Astrocyte of the cerebellum (primary cell): Measurements from ENCODE around the gene P4HA1.
"Not testable (repeated sequence)": the region's sequence is repeated elsewhere in the genome, so short reads cannot be mapped to it uniquely, and the experiment has no call there.

Experiments used
- DNase-seq: peaks from one replicate; pipeline ENCODE4 v3.0.0-alpha.2; 2011; ENCODE audit warnings: low read depth
- H3K4me3 ChIP-seq: 2 replicates; pipeline ENCODE4 v1.5.1; 2011; ENCODE audit warnings: mild to moderate bottlenecking, low read depth, low read length, moderate library complexity
- CTCF ChIP-seq: IDR thresholded peaks from 2 replicates; pipeline ENCODE4 v1.5.1; 2012; ENCODE audit warnings: low read length, low read depth, moderate library complexity, mild to moderate bottlenecking; ENCODE audit errors: missing control alignments
- in situ Hi-C: cut with HindIII; loops from 2 replicates; pipeline ENCODE4 v1.10.0; 2017; ENCODE audit warnings: low sequenced_read_pairs

The P4HA1 gene

GRCh38 chr10:73032536-73032935 is 64.1 kb downstream of the P4HA1 start:
- no peak overlapping the region for H3K4me3 ChIP-seq
- in situ Hi-C loops = no loop called here
- no peak for TF ChIP-seq CTCF
- DNase-seq = no peak

- in situ Hi-C loops, DNase-seq, H3K4me3 ChIP-seq: not testable (repeated sequence)
Observed at GRCh38 chr10:73026623-73027022, 70.0 kb downstream of the P4HA1 start.

- H3K4me3 ChIP-seq, in situ Hi-C loops: not testable (repeated sequence)
Observed at GRCh38 chr10:73023455-73024070, 73.1 kb downstream of the P4HA1 start.

GRCh38 chr10:73022961-73023360 is 73.7 kb downstream of the P4HA1 start:
- in situ Hi-C loops, H3K4me3 ChIP-seq, DNase-seq: not testable (repeated sequence)

More at GRCh38 chr10:73023455-73024070, 73.1 kb downstream of the P4HA1 start:
- DNase-seq = not testable (repeated sequence)

- in situ Hi-C loops, DNase-seq, H3K4me3 ChIP-seq: not testable (repeated sequence)
Observed at GRCh38 chr10:73021538-73022164, 75.0 kb downstream of the P4HA1 start.

GRCh38 chr10:73021050-73021449 is 75.6 kb downstream of the P4HA1 start:
- in situ Hi-C loops = no loop called here
- no peak overlapping the region for H3K4me3 ChIP-seq
- no peak for DNase-seq
- TF ChIP-seq CTCF = no peak

GRCh38 chr10:73019100-73019499 is 77.6 kb downstream of the P4HA1 start:
- H3K4me3 ChIP-seq = no peak overlapping the region
- in situ Hi-C loops = no loop called here
- DNase-seq = no peak
- TF ChIP-seq CTCF = no peak

- TF ChIP-seq CTCF = no peak
Observed at GRCh38 chr10:73018632-73019031, 78.0 kb downstream of the P4HA1 start.

More at GRCh38 chr10:73018632-73019031, 78.0 kb downstream of the P4HA1 start:
- no peak for DNase-seq
- in situ Hi-C loops = no loop called here
- H3K4me3 ChIP-seq = no peak overlapping the region
